Suprapubic skin (tissue), 4 donors: ENCODE data around the gene SEMA3D. TPM values are rescaled to one million over a fixed set of nuclear protein-coding genes. Genes with fewer than 3 reads are reported as not detected.

Experiments
- DNase-seq, 2 donors: peaks; one replicate each; pipeline ENCODE4 v3.0.0-alpha.2; 2019; ENCODE audit warnings: low spot score in 2 of 2
- H3K27ac ChIP-seq: fragments of 200-600 bp; sonication (generic); one replicate; pipeline ENCODE4 v1.5.1; 2019
- H3K27me3 ChIP-seq: fragments of 200-600 bp; sonication (generic); one replicate; pipeline ENCODE4 v1.5.1; 2019
- H3K36me3 ChIP-seq: fragments of 200-600 bp; sonication (generic); one replicate; pipeline ENCODE4 v1.5.1; 2019
- H3K4me1 ChIP-seq: fragments of 200-600 bp; sonication (generic); one replicate; pipeline ENCODE4 v1.5.1; 2019
- H3K4me3 ChIP-seq: fragments of 200-600 bp; sonication (generic); one replicate; pipeline ENCODE4 v1.5.1; 2019; ENCODE audit warnings: mild to moderate bottlenecking
- H3K9me3 ChIP-seq: fragments of 200-600 bp; sonication (generic); one replicate; pipeline ENCODE4 v1.5.1; 2019
- EP300 ChIP-seq: sonication (generic); formaldehyde crosslinking; IDR thresholded peaks from one replicate; pipeline ENCODE4 v1.6.1; 2017; ENCODE audit warnings: antibody characterized with exemption
- POLR2A ChIP-seq, 2 donors: fragments of 450-650 bp; IDR thresholded peaks; one replicate each; pipeline ENCODE4 v1.6.1; 2017; ENCODE audit warnings: antibody characterized with exemption in 2 of 2, mild to moderate bottlenecking in 2 of 2, moderate library complexity in 2 of 2
- POLR2AphosphoS5 ChIP-seq, 3 donors: sonication (generic); formaldehyde crosslinking; IDR thresholded peaks; one replicate each; pipeline ENCODE4 v1.6.1; 2017; ENCODE audit warnings: antibody characterized with exemption in 3 of 3
- WGBS: methylation state at CpG from one replicate; pipeline ENCODE4 v1.1.5; 2018; 5-methylcytosine and 5-hydroxymethylcytosine counted together
- total RNA-seq, 4 donors: library from RNA; depleted of rRNA; stranded (reverse); fragments of >200 nt; gene quantifications; one replicate each; pipeline ENCODE4 v1.1.0, GENCODE V29; 2016
- TF ChIP-seq, protein P1 (sequence below), 2 donors: fragments of 200-600 bp in 1 of 2; fragments of 450-650 bp in 1 of 2; sonication (generic) in 1 of 2; IDR thresholded peaks; one replicate each; pipeline ENCODE4 v1.5.1; 2016 to 2019; ENCODE audit warnings: antibody characterized with exemption in 2 of 2, mild to moderate bottlenecking in 1 of 2, moderate library complexity in 1 of 2

The SEMA3D gene
- total RNA-seq, 4 donors from 2014 or later: 1.9 to 5.9 (median 3.6) TPM

GRCh38 chr7:85119934-85120333, 66.9 kb downstream of the SEMA3D start:
- Histone ChIP-seq H3K27ac (no peak overlapping the region), H3K9me3 (no peaks in the 10 kb centered on the region), H3K36me3 (no peaks in the 10 kb centered on the region), H3K27me3 (no peaks in the 10 kb centered on the region), H3K4me3 (no peak overlapping the region), H3K4me1 (no peaks in the 10 kb centered on the region)
- no peak for TF ChIP-seq EP300
- TF ChIP-seq POLR2AphosphoS5 (IDR thresholded peaks at IDR 0.05): no peak
- no peak for TF ChIP-seq POLR2A (IDR thresholded peaks at IDR 0.05)
- TF ChIP-seq, protein P1, sequence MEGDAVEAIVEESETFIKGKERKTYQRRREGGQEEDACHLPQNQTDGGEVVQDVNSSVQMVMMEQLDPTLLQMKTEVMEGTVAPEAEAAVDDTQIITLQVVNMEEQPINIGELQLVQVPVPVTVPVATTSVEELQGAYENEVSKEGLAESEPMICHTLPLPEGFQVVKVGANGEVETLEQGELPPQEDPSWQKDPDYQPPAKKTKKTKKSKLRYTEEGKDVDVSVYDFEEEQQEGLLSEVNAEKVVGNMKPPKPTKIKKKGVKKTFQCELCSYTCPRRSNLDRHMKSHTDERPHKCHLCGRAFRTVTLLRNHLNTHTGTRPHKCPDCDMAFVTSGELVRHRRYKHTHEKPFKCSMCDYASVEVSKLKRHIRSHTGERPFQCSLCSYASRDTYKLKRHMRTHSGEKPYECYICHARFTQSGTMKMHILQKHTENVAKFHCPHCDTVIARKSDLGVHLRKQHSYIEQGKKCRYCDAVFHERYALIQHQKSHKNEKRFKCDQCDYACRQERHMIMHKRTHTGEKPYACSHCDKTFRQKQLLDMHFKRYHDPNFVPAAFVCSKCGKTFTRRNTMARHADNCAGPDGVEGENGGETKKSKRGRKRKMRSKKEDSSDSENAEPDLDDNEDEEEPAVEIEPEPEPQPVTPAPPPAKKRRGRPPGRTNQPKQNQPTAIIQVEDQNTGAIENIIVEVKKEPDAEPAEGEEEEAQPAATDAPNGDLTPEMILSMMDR (IDR thresholded peaks at IDR 0.05): no peak
- WGBS: 91% methylated on average over 3 of the region's 3 CpGs
- DNase-seq: no peak

DNA sequence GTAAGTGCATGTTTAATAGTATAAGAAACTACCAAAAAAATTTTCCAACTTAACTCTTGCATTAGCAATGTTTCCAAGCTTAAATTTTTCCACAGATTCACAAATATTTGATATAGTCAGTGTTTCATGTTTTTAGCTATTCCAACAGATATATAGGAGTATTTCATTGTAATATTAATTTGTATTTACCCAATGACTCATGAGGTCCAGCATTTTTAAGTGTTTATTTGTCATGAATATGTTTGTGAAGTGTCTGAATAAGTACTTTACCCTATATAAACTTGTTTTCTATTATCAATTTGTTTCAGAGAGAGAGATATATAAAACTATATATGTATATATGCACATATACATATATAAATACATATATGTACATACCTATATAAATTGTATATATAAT, 71.0 kb downstream of the SEMA3D start:
- Histone ChIP-seq H3K27ac (no peak overlapping the region), H3K4me3 (no peak overlapping the region), H3K9me3 (no peaks in the 10 kb centered on the region), H3K4me1 (no peaks in the 10 kb centered on the region), H3K36me3 (no peaks in the 10 kb centered on the region), H3K27me3 (no peaks in the 10 kb centered on the region)
- DNase-seq: no peak
- TF ChIP-seq, protein P1 (IDR thresholded peaks at IDR 0.05): no peak
- TF ChIP-seq POLR2A (IDR thresholded peaks at IDR 0.05) (no peak), POLR2AphosphoS5 (IDR thresholded peaks at IDR 0.05) (no peak), EP300 (no peak)

DNA sequence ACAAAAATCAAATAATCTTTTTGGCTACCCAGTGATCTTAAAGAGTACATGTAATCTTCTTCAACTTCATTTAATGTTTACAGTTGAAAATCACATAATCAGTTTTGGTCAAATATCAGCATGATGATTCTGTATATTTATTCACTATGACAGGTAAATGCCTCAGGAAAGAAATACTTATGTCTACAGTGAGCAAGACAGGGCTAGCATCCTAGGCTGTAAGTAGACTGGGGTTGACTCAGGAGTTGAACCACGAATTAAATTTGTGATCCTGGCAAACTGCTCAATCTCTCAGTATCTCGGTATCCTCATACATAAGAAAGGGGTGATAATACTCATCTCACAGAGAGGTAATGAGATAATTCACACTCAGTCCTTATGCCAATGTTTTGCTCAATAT, 71.8 kb downstream of the SEMA3D start:
- no peak for DNase-seq
- no peak overlapping the region for H3K27ac ChIP-seq
- TF ChIP-seq POLR2AphosphoS5 (IDR thresholded peaks at IDR 0.05): no peak
- no peak for TF ChIP-seq POLR2A (IDR thresholded peaks at IDR 0.05)
- TF ChIP-seq EP300: no peak
- TF ChIP-seq, protein P1 (IDR thresholded peaks at IDR 0.05): no peak
- no peaks in the 10 kb centered on the region for H3K4me1 ChIP-seq
- no peaks in the 10 kb centered on the region for H3K9me3 ChIP-seq
- no peaks in the 10 kb centered on the region for H3K36me3 ChIP-seq
- H3K27me3 ChIP-seq: no peaks in the 10 kb centered on the region
- 60% methylated on average over 2 of the region's 2 CpGs for WGBS
- no peak overlapping the region for H3K4me3 ChIP-seq

GRCh38 chr7:85114342-85114741, 72.5 kb downstream of the SEMA3D start:
- H3K9me3 ChIP-seq: no peaks in the 10 kb centered on the region
- DNase-seq: no peak
- TF ChIP-seq, protein P1 (IDR thresholded peaks at IDR 0.05): no peak
- TF ChIP-seq POLR2A (IDR thresholded peaks at IDR 0.05) (no peak), EP300 (no peak), POLR2AphosphoS5 (IDR thresholded peaks at IDR 0.05) (no peak)
- H3K36me3 ChIP-seq: no peaks in the 10 kb centered on the region
- no peak overlapping the region for H3K27ac ChIP-seq
- no peaks in the 10 kb centered on the region for H3K27me3 ChIP-seq
- no peaks in the 10 kb centered on the region for H3K4me1 ChIP-seq
- 64% methylated on average over 4 of the region's 4 CpGs for WGBS
- H3K4me3 ChIP-seq: no peak overlapping the region

DNA sequence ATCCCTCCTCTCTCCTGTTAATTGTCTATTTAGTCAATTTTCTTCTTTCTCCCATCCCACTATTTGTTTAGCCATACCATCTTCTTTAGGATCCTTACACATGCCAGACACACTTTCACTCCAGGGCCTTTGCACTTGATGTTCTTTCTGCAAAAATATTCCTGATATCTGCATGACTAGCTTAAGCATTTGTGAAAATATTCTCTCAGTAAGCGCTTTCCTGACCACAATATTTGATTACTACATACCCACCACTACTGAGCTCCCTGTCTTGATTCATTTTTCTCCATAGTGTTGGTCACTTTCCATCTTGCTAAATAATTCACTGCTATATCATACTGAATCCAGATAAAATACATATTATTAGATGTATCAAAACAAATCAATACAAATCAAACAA, 75.1 kb downstream of the SEMA3D start:
- Histone ChIP-seq H3K27ac (no peak overlapping the region), H3K36me3 (no peaks in the 10 kb centered on the region), H3K4me1 (no peaks in the 10 kb centered on the region), H3K27me3 (no peaks in the 10 kb centered on the region), H3K4me3 (no peak overlapping the region), H3K9me3 (no peaks in the 10 kb centered on the region)
- DNase-seq: no peak
- no peak for TF ChIP-seq EP300
- TF ChIP-seq POLR2A (IDR thresholded peaks at IDR 0.05): no peak
- TF ChIP-seq POLR2AphosphoS5 (IDR thresholded peaks at IDR 0.05): no peak
- TF ChIP-seq, protein P1 (IDR thresholded peaks at IDR 0.05): no peak
- whole genome bisulfite sequencing: 95% methylated on average over 1 of the region's 1 CpG
